C4-2B (cell line): Measurements from ENCODE around the gene C10orf90.
A peak's percentile ranks its signal among the peaks of the same experiment; 100 is the strongest.
"Not testable (repeated sequence)": the region's sequence is repeated elsewhere in the genome, so short reads cannot be mapped to it uniquely, and the experiment has no call there.

Experiments
- H3K27ac ChIP-seq: fragments of 450-650 bp; 2 replicates; pipeline ENCODE4 v1.5.1; 2017
- ZFX ChIP-seq: fragments of 450-650 bp; IDR thresholded peaks from 2 replicates; pipeline ENCODE4 v1.6.1; 2017
- TF ChIP-seq, protein P1 (sequence below): fragments of 450-650 bp; conservative IDR thresholded peaks from 2 replicates; pipeline ENCODE4 v1.5.1; 2017; ENCODE audit warnings: mild to moderate bottlenecking

C10orf90 gene

GRCh38 chr10:126564326-126564888 lies 106.1 kb downstream of the C10orf90 start:
- no peak overlapping the region for H3K27ac ChIP-seq
- TF ChIP-seq ZFX, result no peak
- TF ChIP-seq, protein P1, sequence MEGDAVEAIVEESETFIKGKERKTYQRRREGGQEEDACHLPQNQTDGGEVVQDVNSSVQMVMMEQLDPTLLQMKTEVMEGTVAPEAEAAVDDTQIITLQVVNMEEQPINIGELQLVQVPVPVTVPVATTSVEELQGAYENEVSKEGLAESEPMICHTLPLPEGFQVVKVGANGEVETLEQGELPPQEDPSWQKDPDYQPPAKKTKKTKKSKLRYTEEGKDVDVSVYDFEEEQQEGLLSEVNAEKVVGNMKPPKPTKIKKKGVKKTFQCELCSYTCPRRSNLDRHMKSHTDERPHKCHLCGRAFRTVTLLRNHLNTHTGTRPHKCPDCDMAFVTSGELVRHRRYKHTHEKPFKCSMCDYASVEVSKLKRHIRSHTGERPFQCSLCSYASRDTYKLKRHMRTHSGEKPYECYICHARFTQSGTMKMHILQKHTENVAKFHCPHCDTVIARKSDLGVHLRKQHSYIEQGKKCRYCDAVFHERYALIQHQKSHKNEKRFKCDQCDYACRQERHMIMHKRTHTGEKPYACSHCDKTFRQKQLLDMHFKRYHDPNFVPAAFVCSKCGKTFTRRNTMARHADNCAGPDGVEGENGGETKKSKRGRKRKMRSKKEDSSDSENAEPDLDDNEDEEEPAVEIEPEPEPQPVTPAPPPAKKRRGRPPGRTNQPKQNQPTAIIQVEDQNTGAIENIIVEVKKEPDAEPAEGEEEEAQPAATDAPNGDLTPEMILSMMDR, result no peak

DNA sequence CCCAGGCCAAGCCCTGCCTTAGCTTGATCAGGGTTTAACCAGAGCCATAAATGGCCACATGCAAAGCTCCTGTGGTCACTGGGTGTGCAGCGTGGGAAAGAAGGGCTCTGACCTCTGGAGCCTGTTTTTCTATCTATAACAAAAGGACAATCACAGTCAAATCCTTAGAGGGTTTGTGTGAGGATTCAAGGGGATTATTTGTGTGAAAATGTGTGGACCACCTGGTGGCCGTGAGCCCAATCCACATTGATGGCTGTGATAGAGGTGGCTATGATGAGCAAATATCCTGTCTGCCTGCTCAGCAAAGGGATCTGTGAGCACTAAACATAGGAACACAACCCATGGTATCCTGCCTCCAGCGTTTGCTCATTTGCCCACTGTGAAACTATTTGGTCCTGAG lies 107.1 kb downstream of the C10orf90 start:
- TF ChIP-seq ZFX, result no peak
- TF ChIP-seq, protein P1, result no peak
- no peak overlapping the region for H3K27ac ChIP-seq

GRCh38 chr10:126561921-126562680 lies 108.4 kb downstream of the C10orf90 start:
- TF ChIP-seq ZFX, result no peak
- TF ChIP-seq, protein P1, result no peak
- H3K27ac ChIP-seq, result no peak overlapping the region

DNA sequence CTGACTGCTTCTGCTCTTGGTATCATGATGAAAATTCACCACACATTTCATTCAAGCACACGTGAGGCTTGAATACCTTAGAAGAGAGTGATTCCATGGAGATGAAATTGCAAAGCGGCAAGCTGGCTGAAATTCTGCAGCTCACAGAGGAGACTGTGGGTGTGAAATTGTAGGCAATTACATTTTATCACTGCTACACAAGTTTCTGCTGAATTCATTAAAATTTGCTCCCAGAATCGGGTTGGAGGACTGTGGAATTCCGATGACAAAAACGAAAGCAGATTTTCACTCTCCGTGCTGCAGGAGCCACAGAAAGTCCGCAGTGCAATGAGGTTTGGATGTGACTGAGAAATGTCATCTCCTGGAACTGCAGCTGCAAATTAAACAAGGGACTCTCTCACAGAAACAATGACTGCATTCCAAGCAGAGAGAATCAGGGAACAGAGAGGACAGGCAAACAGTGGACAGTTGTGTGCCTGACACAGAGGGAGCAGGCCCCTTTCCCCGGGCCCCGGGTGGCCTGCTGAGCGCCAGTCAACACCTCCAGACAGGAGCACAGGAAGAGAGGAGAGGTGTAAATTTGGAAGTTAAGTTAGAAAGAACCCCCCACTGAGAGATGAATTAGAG lies 109.1 kb downstream of the C10orf90 start:
- H3K27ac ChIP-seq, result no peak overlapping the region
- TF ChIP-seq, protein P1, result no peak

- TF ChIP-seq ZFX, result no peak
- peak overlapping the region; percentile 86 for H3K27ac ChIP-seq
Observed at GRCh38 chr10:126558881-126559280, 111.6 kb downstream of the C10orf90 start.

DNA sequence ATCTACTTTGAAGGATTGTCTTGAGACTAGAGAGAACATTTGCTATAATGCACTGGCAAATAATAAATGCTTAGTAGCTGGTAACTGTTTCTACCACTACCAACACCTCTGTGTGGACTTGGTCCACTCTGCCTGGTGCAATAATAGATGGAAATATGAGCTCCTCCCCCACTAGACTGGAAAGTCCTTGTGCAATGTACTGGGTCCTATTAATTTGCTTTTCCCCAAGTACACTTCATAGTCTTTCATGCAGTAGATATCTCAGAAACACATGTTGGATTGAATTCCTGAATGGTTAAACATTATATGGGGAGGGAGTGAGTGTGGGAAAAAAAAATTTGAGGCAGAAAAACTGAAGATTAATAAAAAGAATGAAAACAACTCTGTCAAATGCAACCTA lies 119.3 kb downstream of the C10orf90 start:
- H3K27ac ChIP-seq, result no peak overlapping the region
- TF ChIP-seq, protein P1, result no peak
- TF ChIP-seq ZFX, result no peak

DNA sequence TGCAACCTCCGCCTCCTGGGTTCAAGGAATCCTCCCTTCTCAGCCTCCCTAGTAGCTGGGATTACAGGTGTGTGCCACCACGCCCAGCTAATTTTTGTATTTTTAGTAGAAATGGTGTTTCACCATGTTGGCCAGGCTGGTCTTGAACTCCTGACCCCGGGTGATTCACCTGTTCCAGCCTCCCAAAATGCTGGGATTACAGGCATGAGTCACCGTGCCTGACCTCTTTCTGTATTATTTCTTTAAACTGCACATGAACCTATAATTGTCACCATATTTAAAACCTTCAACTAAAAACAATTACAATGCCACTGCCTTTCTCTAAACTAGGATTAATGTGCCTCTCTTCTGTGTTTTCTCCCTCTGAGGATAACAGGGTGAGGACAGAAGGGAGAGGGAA lies 119.9 kb downstream of the C10orf90 start:
- not testable (repeated sequence) for H3K27ac ChIP-seq

DNA sequence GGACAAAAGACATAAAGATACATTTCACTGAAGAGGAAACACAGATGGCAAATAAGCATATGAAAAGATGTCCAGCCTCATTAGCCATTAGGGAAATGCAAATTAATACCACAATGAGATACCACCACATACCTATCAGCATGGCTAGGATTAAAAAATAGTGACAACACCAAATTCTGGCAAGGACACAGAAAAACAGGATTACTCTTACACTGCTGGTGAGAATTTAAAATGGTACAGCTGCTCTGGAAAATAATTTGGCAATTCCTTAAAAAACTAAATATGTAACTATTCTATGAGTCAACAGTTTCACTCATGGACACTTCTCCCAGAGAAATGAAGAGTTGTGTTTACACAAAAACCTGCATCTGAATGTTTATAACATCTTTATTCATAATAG lies 121.1 kb downstream of the C10orf90 start:
- TF ChIP-seq ZFX, result no peak
- TF ChIP-seq, protein P1, result no peak

More for the DNA sequence above, 121.1 kb downstream of the C10orf90 start:
- H3K27ac ChIP-seq, result no peak overlapping the region
